Activated naive CD4-positive, alpha-beta T cell treated with anti-CD3 and anti-CD28 coated beads, Interleukin-2, amount 10 ng/mL, durations not matched to agents 7 days and 5 days (primary cell): ENCODE results near the gene DOLPP1.
"Not testable (repeated sequence)": the region's sequence is repeated elsewhere in the genome, so short reads cannot be mapped to it uniquely, and the experiment has no call there.

Experiments used
- CTCF ChIA-PET: fragments of 350-600 bp; sonication (Branson Sonifier 250); formaldehyde crosslinking; loops from one replicate; lab custom pipeline; 2021; ENCODE audit warnings: antibody characterized with exemption; lab: Charles Lee
- DNase-seq: peaks from one replicate; pipeline ENCODE4 v3.0.0-alpha.2; 2020
- H3K27ac Mint-ChIP-seq: one replicate; pipeline ENCODE4 v1.8.0; 2021; ENCODE audit warnings: mild to moderate bottlenecking, moderate library complexity, mixed read lengths
- H3K27me3 Mint-ChIP-seq: one replicate; pipeline ENCODE4 v1.8.0; 2021; ENCODE audit warnings: mild to moderate bottlenecking, mixed read lengths
- H3K36me3 Mint-ChIP-seq: one replicate; pipeline ENCODE4 v1.8.0; 2021; ENCODE audit warnings: mixed read lengths
- H3K4me1 Mint-ChIP-seq: one replicate; pipeline ENCODE4 v1.8.0; 2021; ENCODE audit warnings: mixed read lengths
- H3K4me3 Mint-ChIP-seq: one replicate; pipeline ENCODE4 v1.8.0; 2021; ENCODE audit warnings: mild to moderate bottlenecking, moderate library complexity, mixed read lengths
- H3K9me3 Mint-ChIP-seq: one replicate; pipeline ENCODE4 v1.8.0; 2021; ENCODE audit warnings: mixed read lengths

The DOLPP1 gene

GRCh38 chr9:129080601-129081387 is at the start of gene DOLPP1:
DOLPP1 (plus strand) TSS chr9:129081111; CDS start chr9:129081132, 21 bp downstream.
- peak; percentile 99 for DNase-seq
- CTCF ChIA-PET: interaction anchor here (1.3 to 1.9 kb wide), 3 partner anchors 22 to 130 kb away, joined by 3 to 5 read pairs (median 3); no protein-coding TSS in a partner anchor
- peak within 1 kb of the TSS; percentile 87 for H3K27ac Mint-ChIP-seq

DNA sequence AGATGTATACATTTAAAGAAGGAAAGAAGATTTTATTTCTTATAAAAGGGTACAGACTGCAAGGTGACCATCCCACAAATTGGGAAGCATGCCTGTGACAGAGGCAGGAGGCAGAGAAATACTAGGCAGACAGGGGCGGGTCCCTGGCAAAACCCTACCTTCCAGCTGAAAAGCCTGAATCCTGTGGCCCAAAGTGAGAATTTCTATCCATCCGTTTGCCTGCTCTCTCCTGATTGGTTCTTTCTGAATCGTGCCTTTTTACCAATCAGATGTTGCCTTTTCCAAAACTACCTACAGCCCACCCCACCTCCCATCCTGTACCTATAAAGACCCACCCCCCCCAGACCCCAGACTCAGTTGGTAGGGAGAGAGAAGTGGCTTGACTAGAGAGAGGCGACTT is 49.4 kb upstream of the DOLPP1 start:
- Mint-ChIP-seq H3K36me3 (no peaks in the 10 kb centered on the region), H3K27ac (no peak overlapping the region), H3K4me3 (no peak overlapping the region), H3K9me3 (no peaks in the 10 kb centered on the region), H3K4me1 (peaks cover 27% of the 10 kb centered on the region), H3K27me3 (no peaks in the 10 kb centered on the region)
- DNase-seq: no peak
- CTCF ChIA-PET: no interaction called here

More at GRCh38 chr9:129080601-129081387, at the start of gene DOLPP1:
- H3K4me1 Mint-ChIP-seq: peaks cover 30% of the 10 kb centered on the region
- H3K27me3 Mint-ChIP-seq: no peaks in the 10 kb centered on the region
- peak within 1 kb of the TSS; percentile 83 for H3K4me3 Mint-ChIP-seq
- H3K9me3 Mint-ChIP-seq: no peaks in the 10 kb centered on the region
- H3K36me3 Mint-ChIP-seq: no peaks in the 10 kb centered on the region

DNA sequence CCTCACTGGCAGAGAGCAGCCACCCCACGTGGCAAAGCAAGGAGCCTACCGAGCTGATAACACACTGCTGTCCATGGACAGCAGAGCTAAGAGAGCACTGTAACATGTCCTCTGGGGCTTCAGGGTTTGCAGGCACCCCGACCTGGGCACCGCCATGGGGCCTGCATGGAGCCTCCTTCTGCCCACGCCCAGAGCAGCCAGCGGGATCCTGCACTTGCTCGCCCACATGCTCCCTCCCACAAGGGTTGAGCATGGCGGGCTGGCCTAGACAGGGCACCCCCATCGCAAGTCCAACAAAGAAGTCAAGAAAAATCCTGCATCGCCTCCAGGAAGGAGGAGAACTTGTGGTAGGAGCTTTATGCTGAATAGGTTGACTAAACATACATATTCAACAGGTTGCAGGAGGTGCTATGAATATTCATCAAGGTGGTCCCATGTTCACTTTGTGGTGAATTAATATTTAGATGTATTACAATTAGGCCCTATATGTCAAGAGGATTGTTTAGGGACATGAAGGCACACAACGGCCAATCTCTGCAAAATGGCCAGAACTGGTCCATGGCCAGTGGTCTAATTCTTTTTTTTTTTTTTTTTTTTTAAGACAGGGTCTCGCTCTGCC is 48.3 kb upstream of the DOLPP1 start:
- CTCF ChIA-PET: no interaction called here
- H3K9me3 Mint-ChIP-seq: no peaks in the 10 kb centered on the region
- peaks cover 28% of the 10 kb centered on the region for H3K4me1 Mint-ChIP-seq
- DNase-seq: no peak
- no peak overlapping the region for H3K4me3 Mint-ChIP-seq
- no peaks in the 10 kb centered on the region for H3K27me3 Mint-ChIP-seq
- H3K27ac Mint-ChIP-seq: no peak overlapping the region
- no peaks in the 10 kb centered on the region for H3K36me3 Mint-ChIP-seq

DNA sequence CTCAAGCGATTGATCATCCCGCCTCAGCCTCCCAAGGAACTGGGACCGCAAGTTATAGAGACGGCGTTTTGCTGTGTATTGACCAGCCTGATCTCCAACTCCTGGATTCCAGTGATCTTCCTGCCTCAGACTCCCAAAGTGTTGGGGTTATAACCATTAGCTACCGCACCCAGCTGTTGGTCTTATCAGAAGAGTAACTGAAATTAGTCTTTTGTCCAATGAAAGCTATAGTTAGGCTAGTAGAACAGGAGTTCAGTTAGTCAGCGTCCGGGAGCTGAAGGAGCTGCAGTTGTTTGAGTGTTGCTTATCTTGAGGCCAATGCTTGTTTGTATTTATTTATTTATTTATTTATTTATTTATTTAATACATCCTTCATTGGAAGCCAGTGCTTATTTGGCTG is 47.7 kb upstream of the DOLPP1 start:
- peaks cover 34% of the 10 kb centered on the region for H3K4me1 Mint-ChIP-seq
- no peaks in the 10 kb centered on the region for H3K9me3 Mint-ChIP-seq
- no peaks in the 10 kb centered on the region for H3K36me3 Mint-ChIP-seq
- DNase-seq: no peak
- H3K27me3 Mint-ChIP-seq: no peaks in the 10 kb centered on the region
- H3K27ac Mint-ChIP-seq: no peak overlapping the region
- CTCF ChIA-PET: no interaction called here
- H3K4me3 Mint-ChIP-seq: no peak overlapping the region

DNA sequence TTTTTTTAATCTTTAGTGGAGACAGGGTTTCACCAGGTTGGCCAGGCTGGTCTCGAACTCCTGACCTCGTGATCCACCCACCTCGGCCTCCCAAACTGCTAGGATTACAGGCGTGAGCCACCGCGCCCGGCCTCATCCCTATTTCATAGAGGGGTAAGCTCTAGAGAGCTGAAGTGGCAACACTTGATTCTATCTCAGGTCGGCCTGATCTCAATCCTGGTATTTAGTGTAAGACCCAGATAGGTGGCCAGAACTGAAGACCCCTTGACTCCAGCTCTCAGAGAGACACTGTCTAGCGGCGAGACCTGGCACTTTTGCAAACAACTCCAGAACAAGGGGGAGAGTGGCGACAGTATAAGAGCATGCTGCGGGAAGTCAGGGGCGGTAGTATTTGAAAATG is 45.1 kb upstream of the DOLPP1 start:
- peaks cover 32% of the 10 kb centered on the region for H3K4me1 Mint-ChIP-seq
- DNase-seq, H3K27me3 Mint-ChIP-seq, H3K9me3 Mint-ChIP-seq, H3K36me3 Mint-ChIP-seq: not testable (repeated sequence)
- peak overlapping the region; percentile 91 for H3K4me3 Mint-ChIP-seq
- CTCF ChIA-PET: interaction anchor here (1.0 kb wide), 1 partner anchor 104 kb away, joined by 3 read pairs; no protein-coding TSS in a partner anchor
- peak overlapping the region; percentile 85 for H3K27ac Mint-ChIP-seq

GRCh38 chr9:129036241-129036922 is 44.5 kb upstream of the DOLPP1 start, which contains the start of gene MIGA2:
MIGA2 (plus strand) TSS chr9:129036626; CDS start chr9:129040595, 3,969 bp downstream.
- CTCF ChIA-PET: interaction anchor here (1.0 kb wide), 1 partner anchor 104 kb away, joined by 3 read pairs; no protein-coding TSS in a partner anchor
- Mint-ChIP-seq H3K9me3 (no peaks in the 10 kb centered on the region), H3K27ac (peak within 1 kb of the TSS; percentile 85), H3K27me3 (no peaks in the 10 kb centered on the region), H3K4me3 (peak within 1 kb of the TSS; percentile 91), H3K4me1 (peaks cover 32% of the 10 kb centered on the region), H3K36me3 (peaks cover 2% of the 10 kb centered on the region)
- DNase-seq: peak; percentile 97

- CTCF ChIA-PET: interaction anchor here (1.0 kb wide), 1 partner anchor 103 kb away, joined by 3 read pairs; no protein-coding TSS in a partner anchor
- H3K36me3 Mint-ChIP-seq: peaks cover 6% of the 10 kb centered on the region
- no peaks in the 10 kb centered on the region for H3K27me3 Mint-ChIP-seq
- H3K4me1 Mint-ChIP-seq: peaks cover 32% of the 10 kb centered on the region
- peak; percentile 29 for DNase-seq
- no peaks in the 10 kb centered on the region for H3K9me3 Mint-ChIP-seq
- peak overlapping the region; percentile 91 for H3K4me3 Mint-ChIP-seq
- H3K27ac Mint-ChIP-seq: peak overlapping the region; percentile 85
Measured at GRCh38 chr9:129036923-129037766, 43.8 kb upstream of the DOLPP1 start.

DNA sequence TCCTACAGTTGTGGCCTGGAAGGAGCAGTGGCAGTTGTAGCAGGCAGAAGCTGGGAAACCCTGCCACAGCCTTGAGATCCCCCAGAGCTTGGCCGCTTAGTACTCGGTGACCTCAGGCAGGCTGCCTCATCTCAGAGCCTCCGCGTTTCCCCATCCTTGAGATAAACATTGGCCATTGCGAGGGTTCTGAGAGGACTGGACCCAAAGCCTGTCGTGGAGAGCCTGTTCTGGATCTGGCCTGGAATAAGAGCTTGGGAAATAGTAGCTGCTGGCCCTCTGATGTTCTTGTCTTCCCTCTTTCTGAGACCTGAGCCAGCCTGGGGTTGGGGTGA is 43.2 kb upstream of the DOLPP1 start:
- no peak overlapping the region for H3K27ac Mint-ChIP-seq
- CTCF ChIA-PET: interaction anchor here (1.1 kb wide), 1 partner anchor 9 kb away, joined by 3 read pairs; the partner anchor contains the start of gene SH3GLB2
- H3K27me3 Mint-ChIP-seq: no peaks in the 10 kb centered on the region
- peak overlapping the region; percentile 91 for H3K4me3 Mint-ChIP-seq
- H3K4me1 Mint-ChIP-seq: peaks cover 32% of the 10 kb centered on the region
- H3K36me3 Mint-ChIP-seq: peaks cover 12% of the 10 kb centered on the region
- DNase-seq: no peak
- H3K9me3 Mint-ChIP-seq: no peaks in the 10 kb centered on the region

- H3K4me1 Mint-ChIP-seq: peaks cover 32% of the 10 kb centered on the region
- CTCF ChIA-PET: interaction anchor here (1.1 kb wide), 1 partner anchor 10 kb away, joined by 3 read pairs; the partner anchor contains the start of gene SH3GLB2
- DNase-seq: no peak
- no peaks in the 10 kb centered on the region for H3K9me3 Mint-ChIP-seq
- peaks cover 12% of the 10 kb centered on the region for H3K36me3 Mint-ChIP-seq
- H3K27me3 Mint-ChIP-seq: no peaks in the 10 kb centered on the region
- H3K4me3 Mint-ChIP-seq: peak overlapping the region; percentile 91
- H3K27ac Mint-ChIP-seq: peak overlapping the region; percentile 49
Measured at GRCh38 chr9:129038109-129038852, 42.6 kb upstream of the DOLPP1 start.

GRCh38 chr9:129040113-129040643 is 40.7 kb upstream of the DOLPP1 start:
- Mint-ChIP-seq H3K27me3 (no peaks in the 10 kb centered on the region), H3K9me3 (no peaks in the 10 kb centered on the region), H3K4me3 (no peak overlapping the region), H3K36me3 (peaks cover 12% of the 10 kb centered on the region), H3K4me1 (peaks cover 32% of the 10 kb centered on the region), H3K27ac (no peak overlapping the region)
- CTCF ChIA-PET: interaction anchor here (1.1 kb wide), 1 partner anchor 12 kb away, joined by 3 read pairs; the partner anchor contains the start of gene SH3GLB2
- no peak for DNase-seq

- DNase-seq: no peak
- Mint-ChIP-seq H3K4me3 (no peak overlapping the region), H3K4me1 (peaks cover 18% of the 10 kb centered on the region), H3K27me3 (no peaks in the 10 kb centered on the region), H3K9me3 (no peaks in the 10 kb centered on the region), H3K36me3 (peaks cover 12% of the 10 kb centered on the region), H3K27ac (no peak overlapping the region)
- CTCF ChIA-PET: no interaction called here
Measured at GRCh38 chr9:129042016-129042415, 38.9 kb upstream of the DOLPP1 start.

DNA sequence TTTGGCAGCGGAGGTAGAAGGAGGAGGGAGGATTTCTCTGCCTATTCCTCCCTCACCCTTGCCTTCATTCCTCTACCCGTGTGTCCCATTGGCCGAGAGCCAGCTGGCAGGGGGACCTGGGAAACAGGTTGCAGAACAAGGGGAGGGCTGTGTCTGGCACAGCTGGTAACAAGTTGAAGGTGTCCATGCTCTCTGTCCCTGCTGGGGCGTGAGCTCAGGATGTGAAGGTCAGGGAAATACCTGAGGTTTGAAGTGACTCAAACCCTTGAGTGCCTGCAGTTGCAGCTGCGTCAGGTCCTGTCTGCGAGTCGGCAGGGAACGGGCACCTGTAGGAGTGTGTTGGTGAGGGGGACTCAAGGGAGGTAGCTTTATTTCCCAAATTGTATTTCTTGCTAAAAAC is 28.3 kb upstream of the DOLPP1 start:
- Mint-ChIP-seq H3K36me3 (peaks cover 12% of the 10 kb centered on the region), H3K4me1 (no peaks in the 10 kb centered on the region), H3K27me3 (no peaks in the 10 kb centered on the region), H3K9me3 (no peaks in the 10 kb centered on the region), H3K27ac (no peak overlapping the region), H3K4me3 (no peak overlapping the region)
- DNase-seq: no peak
- CTCF ChIA-PET: interaction anchor here (0.5 kb wide), 1 partner anchor 392 kb away, joined by 3 read pairs; no protein-coding TSS in a partner anchor
